ENCODE measurements around the gene DLGAP1. TPM values are rescaled to one million over a fixed set of nuclear protein-coding genes. Genes with fewer than 3 reads are reported as not detected.

The DLGAP1 gene
- total RNA-seq, 4 donors from 2014 or later: 1.2 to 1.4 (median 1.4) TPM

- no peak for DNase-seq (ENCODE audit: extremely low spot score)
- no peaks in the 10 kb centered on the region for H3K36me3 ChIP-seq
- no peaks in the 10 kb centered on the region for H3K9me3 ChIP-seq
- intact Hi-C loops (cut with DNase I): no loop called here
- H3K4me3 ChIP-seq: no peak overlapping the region
- no peaks in the 10 kb centered on the region for H3K27me3 ChIP-seq
- WGBS: 36% methylated on average over 3 of the region's 3 CpGs
- TF ChIP-seq POLR2A (IDR thresholded peaks at IDR 0.05; ENCODE audit: low read depth) (no peak), POLR2AphosphoS5 (IDR thresholded peaks at IDR 0.05) (no peak), EP300 (IDR thresholded peaks at IDR 0.05) (no peak), CTCF (IDR thresholded peaks at IDR 0.05) (no peak)
- H3K4me1 ChIP-seq: no peaks in the 10 kb centered on the region
- H3K27ac ChIP-seq (replicated peaks in 1 of 4): no peak overlapping the region
These were observed 262.0 kb downstream of the DLGAP1 start for GRCh38 chr18:4193086-4193485.

- Histone ChIP-seq H3K36me3 (no peaks in the 10 kb centered on the region), H3K4me1 (no peaks in the 10 kb centered on the region), H3K27ac (replicated peaks in 1 of 4) (no peak overlapping the region), H3K27me3 (no peaks in the 10 kb centered on the region), H3K4me3 (no peak overlapping the region), H3K9me3 (peaks cover 0 to 4% (median 0%) of the 10 kb centered on the region in 4 donors)
- TF ChIP-seq POLR2AphosphoS5 (IDR thresholded peaks at IDR 0.05) (no peak), EP300 (IDR thresholded peaks at IDR 0.05) (no peak), POLR2A (IDR thresholded peaks at IDR 0.05; ENCODE audit: low read depth) (no peak), CTCF (IDR thresholded peaks at IDR 0.05) (no peak)
- intact Hi-C loops (cut with DNase I): no loop called here
- DNase-seq (ENCODE audit: extremely low spot score): no peak
- WGBS: 81% methylated on average over 7 of the region's 7 CpGs
These were observed 273.1 kb downstream of the DLGAP1 start for GRCh38 chr18:4181882-4182568.

GRCh38 chr18:4181086-4181485 lies 274.0 kb downstream of the DLGAP1 start:
- no peaks in the 10 kb centered on the region for H3K36me3 ChIP-seq
- H3K27ac ChIP-seq (replicated peaks in 1 of 4): no peak overlapping the region
- peaks cover 0 to 4% (median 0%) of the 10 kb centered on the region in 4 donors for H3K9me3 ChIP-seq
- no peak for DNase-seq (ENCODE audit: extremely low spot score)
- 48% methylated on average over 3 of the region's 3 CpGs for WGBS
- no peaks in the 10 kb centered on the region for H3K27me3 ChIP-seq
- no peaks in the 10 kb centered on the region for H3K4me1 ChIP-seq
- TF ChIP-seq EP300 (IDR thresholded peaks at IDR 0.05): no peak
- TF ChIP-seq POLR2A (IDR thresholded peaks at IDR 0.05; ENCODE audit: low read depth): no peak
- TF ChIP-seq CTCF (IDR thresholded peaks at IDR 0.05): no peak
- TF ChIP-seq POLR2AphosphoS5 (IDR thresholded peaks at IDR 0.05): no peak
- no peak overlapping the region for H3K4me3 ChIP-seq
- intact Hi-C loops (cut with DNase I): no loop called here

- intact Hi-C loops (cut with DNase I): no loop called here
- Histone ChIP-seq H3K36me3 (no peaks in the 10 kb centered on the region), H3K4me1 (no peaks in the 10 kb centered on the region), H3K9me3 (no peaks in the 10 kb centered on the region), H3K27ac (replicated peaks in 1 of 4) (no peak overlapping the region), H3K27me3 (no peaks in the 10 kb centered on the region), H3K4me3 (no peak overlapping the region)
- TF ChIP-seq POLR2A (IDR thresholded peaks at IDR 0.05; ENCODE audit: low read depth) (no peak), CTCF (IDR thresholded peaks at IDR 0.05) (no peak), POLR2AphosphoS5 (IDR thresholded peaks at IDR 0.05) (no peak), EP300 (IDR thresholded peaks at IDR 0.05) (no peak)
- WGBS: 50% methylated on average over 6 of the region's 6 CpGs
- no peak for DNase-seq (ENCODE audit: extremely low spot score)
These were observed 282.7 kb downstream of the DLGAP1 start for GRCh38 chr18:4172196-4173100.
